HG03108 (cell line): ENCODE measurements around the gene ZXDC.

Source experiments
- ATAC-seq: cut with Tn5 transposase; IDR thresholded peaks from one replicate; pipeline ENCODE4 v1.9.1; 2021; ENCODE audit warnings: moderate library complexity; ENCODE audit not compliant: unreplicated experiment

The ZXDC gene

GRCh38 chr3:126418661-126419131, 57.0 kb downstream of the ZXDC start:
- no peak for ATAC-seq

- ATAC-seq: no peak
Measured at GRCh38 chr3:126417981-126418530, 57.6 kb downstream of the ZXDC start.

- no peak for ATAC-seq
Measured at GRCh38 chr3:126417515-126417914, 58.2 kb downstream of the ZXDC start.

- ATAC-seq: no peak
Measured at GRCh38 chr3:126416943-126417342, 58.7 kb downstream of the ZXDC start.

- no peak for ATAC-seq
Measured at GRCh38 chr3:126415661-126416591, 59.8 kb downstream of the ZXDC start.

- ATAC-seq: no peak
Measured at GRCh38 chr3:126414961-126415660, 60.6 kb downstream of the ZXDC start.

- ATAC-seq: no peak
Measured at GRCh38 chr3:126414406-126414805, 61.3 kb downstream of the ZXDC start.

GRCh38 chr3:126413693-126414080, 62.0 kb downstream of the ZXDC start:
- ATAC-seq: no peak

- no peak for ATAC-seq
Measured at GRCh38 chr3:126412841-126413692, 62.6 kb downstream of the ZXDC start.

- no peak for ATAC-seq
Measured at GRCh38 chr3:126408099-126408498, 67.6 kb downstream of the ZXDC start.

GRCh38 chr3:126407412-126408044, 68.2 kb downstream of the ZXDC start:
- no peak for ATAC-seq

- no peak for ATAC-seq
Measured at GRCh38 chr3:126406389-126407296, 69.0 kb downstream of the ZXDC start.

GRCh38 chr3:126402666-126403302, 72.9 kb downstream of the ZXDC start:
- no peak for ATAC-seq

GRCh38 chr3:126402178-126402577, 73.5 kb downstream of the ZXDC start:
- ATAC-seq: no peak

GRCh38 chr3:126401611-126402160, 74.0 kb downstream of the ZXDC start:
- ATAC-seq: no peak

- no peak for ATAC-seq
Measured at GRCh38 chr3:126399756-126400155, 75.9 kb downstream of the ZXDC start.

GRCh38 chr3:126399351-126399735, 76.3 kb downstream of the ZXDC start:
- peak; percentile 54 for ATAC-seq
